DND-41 (cell line): ENCODE data around the gene LRRC30.

Source experiments
- CTCF ChIP-seq: IDR thresholded peaks from 2 replicates; pipeline ENCODE4 v1.5.1; 2012; ENCODE audit warnings: borderline replicate concordance, low read length, moderate library complexity, mild to moderate bottlenecking; ENCODE audit not compliant: poor library complexity, severe bottlenecking; ENCODE audit errors: extremely low read depth
- EZH2 ChIP-seq: IDR thresholded peaks from 3 replicates; pipeline ENCODE4 v1.6.1; 2012; ENCODE audit warnings: borderline replicate concordance, low read depth, mild to moderate bottlenecking, moderate library complexity, low read length, inconsistent platforms; ENCODE audit not compliant: severe bottlenecking

DNA sequence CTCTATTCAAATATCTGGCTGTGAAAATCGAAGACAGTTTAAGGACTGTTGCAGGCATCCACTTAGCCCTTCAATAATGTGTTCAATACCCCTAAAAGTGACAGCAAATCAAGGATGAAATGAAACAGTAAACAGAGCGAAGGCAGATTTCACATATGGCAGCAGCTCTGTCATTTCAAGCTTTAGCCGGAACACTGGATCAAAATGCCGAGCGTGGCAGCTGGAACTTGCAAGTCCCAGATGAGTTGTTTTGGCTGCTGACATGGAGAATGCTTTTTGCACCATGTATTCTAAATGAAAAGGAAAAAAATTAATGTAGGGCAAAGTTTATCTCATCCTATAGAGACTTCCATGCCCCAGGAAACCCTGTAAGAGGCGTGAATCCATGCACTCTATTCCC is 18.0 kb downstream of the LRRC30 start:
- TF ChIP-seq EZH2 (no peak), CTCF (no peak)
